Measurements from ENCODE around the gene OR52M1.
"Not testable (repeated sequence)": the region's sequence is repeated elsewhere in the genome, so short reads cannot be mapped to it uniquely, and the experiment has no call there.

OR52M1 gene

GRCh38 chr11:4544891-4545290 lies at the start of gene OR52M1:
Gene OR52M1 (plus strand): TSS chr11:4545191. CDS start chr11:4545191, 0 bp downstream.
- no peak for FAIRE-seq

GRCh38 chr11:4495487-4495886 lies 49.5 kb upstream of the OR52M1 start:
- FAIRE-seq = no peak

- FAIRE-seq = no peak
These were observed 49.0 kb upstream of the OR52M1 start for GRCh38 chr11:4495986-4496385.

GRCh38 chr11:4496557-4497248 lies 48.3 kb upstream of the OR52M1 start:
- FAIRE-seq = no peak

GRCh38 chr11:4508886-4509285 lies 36.1 kb upstream of the OR52M1 start:
- no peak for FAIRE-seq

GRCh38 chr11:4511282-4512245 lies 33.4 kb upstream of the OR52M1 start:
- no peak for FAIRE-seq

- no peak for FAIRE-seq
These were observed 30.8 kb upstream of the OR52M1 start for GRCh38 chr11:4514196-4514595.

- FAIRE-seq = no peak
These were observed 22.7 kb upstream of the OR52M1 start for GRCh38 chr11:4522339-4522738.

- no peak for FAIRE-seq
These were observed 22.2 kb upstream of the OR52M1 start for GRCh38 chr11:4522752-4523151.

GRCh38 chr11:4523666-4524065 lies 21.3 kb upstream of the OR52M1 start:
- no peak for FAIRE-seq

- FAIRE-seq = no peak
These were observed 17.1 kb upstream of the OR52M1 start for GRCh38 chr11:4527926-4528325.

- not testable (repeated sequence) for FAIRE-seq
These were observed 13.3 kb upstream of the OR52M1 start for GRCh38 chr11:4531686-4532085.

- FAIRE-seq = no peak
These were observed 5.3 kb upstream of the OR52M1 start for GRCh38 chr11:4539603-4540219.

GRCh38 chr11:4541071-4541470 lies 3.9 kb upstream of the OR52M1 start:
- FAIRE-seq = no peak

- no peak for FAIRE-seq
These were observed 1.4 kb upstream of the OR52M1 start for GRCh38 chr11:4543561-4543960.

GRCh38 chr11:4546878-4547277 lies 1.9 kb downstream of the OR52M1 start:
- no peak for FAIRE-seq

- FAIRE-seq = no peak
These were observed 2.4 kb downstream of the OR52M1 start for GRCh38 chr11:4547416-4547815.

- FAIRE-seq = no peak
These were observed 6.5 kb downstream of the OR52M1 start for GRCh38 chr11:4551346-4551979.

GRCh38 chr11:4559527-4560440 lies 14.8 kb downstream of the OR52M1 start:
- no peak for FAIRE-seq

- no peak for FAIRE-seq
These were observed 15.5 kb downstream of the OR52M1 start for GRCh38 chr11:4560467-4560866.

GRCh38 chr11:4565371-4565770 lies 20.4 kb downstream of the OR52M1 start:
- FAIRE-seq = no peak

GRCh38 chr11:4569075-4569474 lies 24.1 kb downstream of the OR52M1 start:
- no peak for FAIRE-seq
